GM18868 (cell line): ENCODE measurements around the gene KRT12.

Experiments
- ATAC-seq: cut with Tn5 transposase; IDR thresholded peaks from one replicate; pipeline ENCODE4 v1.9.1; 2021; ENCODE audit warnings: mild to moderate bottlenecking, moderate library complexity; ENCODE audit not compliant: unreplicated experiment

The KRT12 gene

GRCh38 chr17:40866838-40867237 lies at the start of gene KRT12:
KRT12 (minus strand) TSS chr17:40867223; CDS start chr17:40867186, 37 bp downstream.
- ATAC-seq, result no peak

GRCh38 chr17:40916366-40916765 lies 49.3 kb upstream of the KRT12 start:
- ATAC-seq, result no peak

GRCh38 chr17:40915721-40916256 lies 48.8 kb upstream of the KRT12 start:
- peak; percentile 67 for ATAC-seq

- peak; percentile 64 for ATAC-seq
These were observed 48.2 kb upstream of the KRT12 start for GRCh38 chr17:40915199-40915661.

GRCh38 chr17:40914075-40914855 lies 47.2 kb upstream of the KRT12 start:
- no peak for ATAC-seq

- ATAC-seq, result no peak
These were observed 45.6 kb upstream of the KRT12 start for GRCh38 chr17:40912486-40913210.

GRCh38 chr17:40910441-40910841 lies 43.4 kb upstream of the KRT12 start:
- ATAC-seq, result no peak

GRCh38 chr17:40909755-40910154 lies 42.7 kb upstream of the KRT12 start:
- ATAC-seq, result no peak

GRCh38 chr17:40909351-40909750 lies 42.3 kb upstream of the KRT12 start:
- ATAC-seq, result no peak

- ATAC-seq, result no peak
These were observed 39.6 kb upstream of the KRT12 start for GRCh38 chr17:40906613-40907012.

GRCh38 chr17:40905370-40905769 lies 38.3 kb upstream of the KRT12 start:
- ATAC-seq, result no peak

GRCh38 chr17:40903129-40903847 lies 36.3 kb upstream of the KRT12 start:
- no peak for ATAC-seq

GRCh38 chr17:40902498-40902897 lies 35.5 kb upstream of the KRT12 start:
- ATAC-seq, result no peak

GRCh38 chr17:40901981-40902474 lies 35.0 kb upstream of the KRT12 start:
- ATAC-seq, result no peak

- ATAC-seq, result no peak
These were observed 33.9 kb upstream of the KRT12 start for GRCh38 chr17:40900809-40901356.

- no peak for ATAC-seq
These were observed 30.0 kb upstream of the KRT12 start for GRCh38 chr17:40896916-40897455.

- no peak for ATAC-seq
These were observed 28.2 kb upstream of the KRT12 start for GRCh38 chr17:40895106-40895730.

- ATAC-seq, result no peak
These were observed 21.2 kb upstream of the KRT12 start for GRCh38 chr17:40888196-40888720.

- no peak for ATAC-seq
These were observed 19.1 kb upstream of the KRT12 start for GRCh38 chr17:40886090-40886489.
